Midbrain (tissue), 1 donor: ENCODE results near the gene ZNF337.
"Not testable (repeated sequence)": the region's sequence is repeated elsewhere in the genome, so short reads cannot be mapped to it uniquely, and the experiment has no call there.

Experiments
- DNase-seq: peaks from one replicate; lab custom pipeline; 2025; lab: John Stamatoyannopoulos, UW

Gene ZNF337

GRCh38 chr20:25692499-25692898, 4.2 kb downstream of the ZNF337 start:
- DNase-seq, result no peak

GRCh38 chr20:25690427-25690826, 6.2 kb downstream of the ZNF337 start:
- no peak for DNase-seq

GRCh38 chr20:25686081-25687067, 10.3 kb downstream of the ZNF337 start:
- DNase-seq, result no peak

- no peak for DNase-seq
These were observed 11.2 kb downstream of the ZNF337 start for GRCh38 chr20:25685276-25686080.

- DNase-seq, result not testable (repeated sequence)
These were observed 12.8 kb downstream of the ZNF337 start for GRCh38 chr20:25683826-25684225.

- no peak for DNase-seq
These were observed 13.6 kb downstream of the ZNF337 start for GRCh38 chr20:25683050-25683449.

- no peak for DNase-seq
These were observed 20.4 kb downstream of the ZNF337 start for GRCh38 chr20:25676164-25676809.

- DNase-seq, result no peak
These were observed 21.5 kb downstream of the ZNF337 start for GRCh38 chr20:25675161-25675560.

- no peak for DNase-seq
These were observed 23.9 kb downstream of the ZNF337 start for GRCh38 chr20:25672659-25673235.

GRCh38 chr20:25669826-25670422, 26.7 kb downstream of the ZNF337 start:
- DNase-seq, result no peak

GRCh38 chr20:25668446-25668845, 28.2 kb downstream of the ZNF337 start:
- DNase-seq, result no peak

- no peak for DNase-seq
These were observed 36.7 kb downstream of the ZNF337 start for GRCh38 chr20:25659999-25660398.

- no peak for DNase-seq
These were observed 42.2 kb downstream of the ZNF337 start for GRCh38 chr20:25654487-25654886.

- not testable (repeated sequence) for DNase-seq
These were observed 43.8 kb downstream of the ZNF337 start for GRCh38 chr20:25652866-25653265.

GRCh38 chr20:25644814-25645213, 51.8 kb downstream of the ZNF337 start:
- no peak for DNase-seq

GRCh38 chr20:25643716-25644115, 52.9 kb downstream of the ZNF337 start:
- DNase-seq, result no peak

- no peak for DNase-seq
These were observed 59.4 kb downstream of the ZNF337 start for GRCh38 chr20:25637247-25637646.

- no peak for DNase-seq
These were observed 63.5 kb downstream of the ZNF337 start for GRCh38 chr20:25632940-25633790.

GRCh38 chr20:25630615-25631014, 66.0 kb downstream of the ZNF337 start:
- not testable (repeated sequence) for DNase-seq

- no peak for DNase-seq
These were observed 66.7 kb downstream of the ZNF337 start for GRCh38 chr20:25629816-25630499.
